ENCODE measurements around the gene CA12.

GRCh38 chr15:63420333-63420747, 38.7 kb upstream of the CA12 start:
- TF ChIP-seq CTCF (IDR thresholded peaks at IDR 0.05) (no peak), POLR2A (IDR thresholded peaks at IDR 0.05) (no peak)

All from esophagus squamous epithelium (tissue), 4 donors.